Gastrocnemius medialis (tissue), 4 donors: ENCODE data around the gene CRYGB. TPM values are rescaled to one million over a fixed set of nuclear protein-coding genes. Genes with fewer than 3 reads are reported as not detected.

ENCODE experiments used
- ATAC-seq, 2 donors: fragments of 150-250 bp; one replicate each; pipeline ENCODE4 v1.9.1; 2016
- DNase-seq, 2 donors: peaks; one replicate each; pipeline ENCODE4 v3.0.0-alpha.2; 2019
- H3K27ac ChIP-seq, 4 donors: fragments of 200-600 bp; sonication (generic); 1 replicate in 1 of 4; 2 replicates in 3 of 4; pipeline ENCODE4 v1.5.1; 2016 to 2018; ENCODE audit warnings: mild to moderate bottlenecking in 2 of 4, moderate library complexity in 1 of 4
- H3K27me3 ChIP-seq, 3 donors: fragments of 200-600 bp; sonication (generic) in 2 of 3; 1 replicate in 1 of 3; 2 replicates in 2 of 3; pipeline versions ENCODE4 v1.5.1 to v1.6.0; 2016 to 2019; ENCODE audit warnings: mild to moderate bottlenecking in 1 of 3, moderate library complexity in 1 of 3
- H3K36me3 ChIP-seq, 2 donors: fragments of 200-600 bp; sonication (generic) in 1 of 2; one replicate each; pipeline ENCODE4 v1.5.1; 2017 to 2018
- H3K4me1 ChIP-seq, 2 donors: fragments of 200-600 bp; sonication (generic) in 1 of 2; one replicate each; pipeline ENCODE4 v1.5.1; 2016 to 2017; ENCODE audit warnings: mild to moderate bottlenecking in 2 of 2
- H3K4me3 ChIP-seq, 4 donors: fragments of 200-600 bp; sonication (generic) in 3 of 4; 1 replicate in 1 of 4; 2 replicates in 3 of 4; pipeline ENCODE4 v1.5.1; 2016 to 2019; ENCODE audit warnings: mild to moderate bottlenecking in 2 of 4
- H3K9me3 ChIP-seq, 3 donors: fragments of 200-600 bp; sonication (generic) in 2 of 3; 1 replicate in 1 of 3; 2 replicates in 2 of 3; pipeline ENCODE4 v1.5.1; 2016 to 2019
- POLR2A ChIP-seq, 2 donors: fragments of 450-650 bp; IDR thresholded peaks; one replicate each; pipeline ENCODE4 v1.6.1; 2017; ENCODE audit warnings: antibody characterized with exemption in 2 of 2, mild to moderate bottlenecking in 2 of 2, moderate library complexity in 2 of 2
- in situ Hi-C, 4 donors: fragments of 200-750 bp; cut with MboI; loops; one replicate each; pipeline versions ENCODE4 v1.15.0 to v1.8.0; 2017; ENCODE audit warnings: low sequenced_read_pairs in 4 of 4
- intact Hi-C: fragments of 100-400 bp; cut with DNase I; formaldehyde crosslinking; loops from one replicate; pipeline ENCODE4 v1.15.1; 2023; ENCODE audit warnings: low total_unique reads
- total RNA-seq, 4 donors: library from RNA; depleted of rRNA; stranded (reverse); fragments of >200 nt; gene quantifications; one replicate each; pipeline versions ENCODE4 v1.1.0 to v1.2.3, GENCODE V29; 2016
- TF ChIP-seq, protein P1 (sequence below), 5 experiments: fragments of 450-650 bp in 3 of 5; fragments of 200-600 bp in 2 of 5; sonication (generic) in 2 of 5; IDR thresholded peaks in 4 of 5; conservative IDR thresholded peaks in 1 of 5; 1 replicate in 4 of 5; 2 replicates in 1 of 5; pipeline ENCODE4 v1.5.1; 2016 to 2019; ENCODE audit warnings: antibody characterized with exemption in 5 of 5, mild to moderate bottlenecking in 3 of 5, moderate library complexity in 3 of 5

CRYGB gene
- total RNA-seq, 4 donors from 2014 or later, result not detected

DNA sequence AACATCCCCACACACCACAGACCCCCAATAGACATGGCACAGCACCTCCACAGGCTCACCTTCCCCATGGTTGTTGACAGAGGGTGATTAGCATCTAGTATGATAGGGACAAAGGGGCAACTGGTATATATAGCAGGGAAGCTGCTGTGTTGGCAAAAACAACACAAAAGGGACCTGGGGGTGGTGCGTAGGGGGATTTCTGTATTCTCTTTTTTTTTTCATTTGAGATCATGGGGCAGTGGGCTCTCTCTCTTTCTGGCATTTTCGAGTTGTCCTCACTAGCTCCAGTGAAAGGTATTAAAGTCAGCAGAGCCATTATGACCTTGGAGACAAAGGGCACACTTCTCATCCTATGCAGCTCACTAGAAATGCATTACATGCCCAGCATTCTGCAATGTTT is 17.5 kb upstream of the CRYGB start, which contains the start of gene CRYGA:
Gene CRYGA (minus strand): TSS at position 101 of the 400 bp plus-strand sequence. CDS start 33 bp downstream, at position 68.
- H3K9me3 ChIP-seq, result no peaks in the 10 kb centered on the region
- H3K27me3 ChIP-seq, result peaks cover 0 to 3% (median 0%) of the 10 kb centered on the region in 3 donors
- H3K4me3 ChIP-seq, result no peak within 1 kb of the TSS
- ATAC-seq (no peak), DNase-seq (no peak)
- in situ Hi-C loops, result no loop called here
- intact Hi-C loops, result no loop called here
- no peaks in the 10 kb centered on the region for H3K4me1 ChIP-seq
- TF ChIP-seq POLR2A (IDR thresholded peaks at IDR 0.05), result no peak
- TF ChIP-seq, protein P1, sequence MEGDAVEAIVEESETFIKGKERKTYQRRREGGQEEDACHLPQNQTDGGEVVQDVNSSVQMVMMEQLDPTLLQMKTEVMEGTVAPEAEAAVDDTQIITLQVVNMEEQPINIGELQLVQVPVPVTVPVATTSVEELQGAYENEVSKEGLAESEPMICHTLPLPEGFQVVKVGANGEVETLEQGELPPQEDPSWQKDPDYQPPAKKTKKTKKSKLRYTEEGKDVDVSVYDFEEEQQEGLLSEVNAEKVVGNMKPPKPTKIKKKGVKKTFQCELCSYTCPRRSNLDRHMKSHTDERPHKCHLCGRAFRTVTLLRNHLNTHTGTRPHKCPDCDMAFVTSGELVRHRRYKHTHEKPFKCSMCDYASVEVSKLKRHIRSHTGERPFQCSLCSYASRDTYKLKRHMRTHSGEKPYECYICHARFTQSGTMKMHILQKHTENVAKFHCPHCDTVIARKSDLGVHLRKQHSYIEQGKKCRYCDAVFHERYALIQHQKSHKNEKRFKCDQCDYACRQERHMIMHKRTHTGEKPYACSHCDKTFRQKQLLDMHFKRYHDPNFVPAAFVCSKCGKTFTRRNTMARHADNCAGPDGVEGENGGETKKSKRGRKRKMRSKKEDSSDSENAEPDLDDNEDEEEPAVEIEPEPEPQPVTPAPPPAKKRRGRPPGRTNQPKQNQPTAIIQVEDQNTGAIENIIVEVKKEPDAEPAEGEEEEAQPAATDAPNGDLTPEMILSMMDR (IDR thresholded peaks at IDR 0.05 in 4 of 5, conservative IDR thresholded peaks at IDR 0.05 in 1 of 5), result no peak
- H3K36me3 ChIP-seq, result no peaks in the 10 kb centered on the region
- H3K27ac ChIP-seq, result no peak within 1 kb of the TSS

DNA sequence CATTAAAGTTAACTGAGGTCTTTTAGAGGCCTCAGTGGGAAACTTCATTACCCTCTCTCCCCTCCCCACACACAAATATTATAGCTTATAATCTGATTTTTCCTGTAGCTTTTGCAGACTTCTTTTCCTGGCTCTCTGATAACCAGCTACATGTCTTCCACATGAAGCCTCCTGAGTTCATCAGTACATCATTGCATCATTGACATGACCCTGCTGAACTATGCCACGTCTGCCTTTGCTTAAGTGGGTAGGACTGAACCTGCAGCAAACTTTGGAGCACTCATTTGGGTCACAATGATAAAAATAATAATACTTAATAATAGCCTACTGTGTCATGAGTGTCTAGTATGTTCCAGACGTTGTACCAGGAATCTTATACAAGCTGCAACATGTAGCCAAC is 10.5 kb upstream of the CRYGB start:
- in situ Hi-C loops (no loop called here), intact Hi-C loops (no loop called here)
- Histone ChIP-seq H3K27me3 (no peaks in the 10 kb centered on the region), H3K9me3 (no peaks in the 10 kb centered on the region), H3K36me3 (no peaks in the 10 kb centered on the region), H3K4me1 (no peaks in the 10 kb centered on the region), H3K27ac (no peak overlapping the region), H3K4me3 (no peak overlapping the region)
- no peak for DNase-seq
- TF ChIP-seq, protein P1 (IDR thresholded peaks at IDR 0.05 in 4 of 5, conservative IDR thresholded peaks at IDR 0.05 in 1 of 5), result no peak
- TF ChIP-seq POLR2A (IDR thresholded peaks at IDR 0.05), result no peak
- ATAC-seq, result no peak

DNA sequence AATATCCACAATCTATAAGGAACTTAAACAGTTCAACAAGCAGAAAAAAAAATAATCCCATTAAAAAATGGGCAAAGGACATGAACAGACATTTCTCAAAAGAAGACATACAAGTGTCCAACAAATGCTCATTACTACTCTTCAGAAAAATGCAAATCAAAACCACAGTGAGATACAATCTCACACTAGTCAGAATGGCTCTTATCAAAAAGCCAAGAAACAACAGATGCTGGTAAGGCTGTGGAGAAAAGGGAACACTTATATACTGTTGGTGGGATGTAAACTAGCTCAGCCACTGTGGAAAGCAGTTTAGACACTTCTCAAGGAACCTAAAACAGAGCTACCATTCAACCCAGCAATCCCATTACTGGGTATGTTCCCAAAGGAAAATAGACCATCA is 7.2 kb upstream of the CRYGB start:
- TF ChIP-seq, protein P1 (IDR thresholded peaks at IDR 0.05 in 4 of 5, conservative IDR thresholded peaks at IDR 0.05 in 1 of 5), result no peak
- TF ChIP-seq POLR2A (IDR thresholded peaks at IDR 0.05), result no peak
- Histone ChIP-seq H3K4me1 (no peaks in the 10 kb centered on the region), H3K27ac (no peak overlapping the region), H3K36me3 (no peaks in the 10 kb centered on the region), H3K4me3 (no peak overlapping the region), H3K27me3 (no peaks in the 10 kb centered on the region), H3K9me3 (no peaks in the 10 kb centered on the region)
- in situ Hi-C loops, result no loop called here
- no peak for DNase-seq
- intact Hi-C loops, result no loop called here
- no peak for ATAC-seq

DNA sequence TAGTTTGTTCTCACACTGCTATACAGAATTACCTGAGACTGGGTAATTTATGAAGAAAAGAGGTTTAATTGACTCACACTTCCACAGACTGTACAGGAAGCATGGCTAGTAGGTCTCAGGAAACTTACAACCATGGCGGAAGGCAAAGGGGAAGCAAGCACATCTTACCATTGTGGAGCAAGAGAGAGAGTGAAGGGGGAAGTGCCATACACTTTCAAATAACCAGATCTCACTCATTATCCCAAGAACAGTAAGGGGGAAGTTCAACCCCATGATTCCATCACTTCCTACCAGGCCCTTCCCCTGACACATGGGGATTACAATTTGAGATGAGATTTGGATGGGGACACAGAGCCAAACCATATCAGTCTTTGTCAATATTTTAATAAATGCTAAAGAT is 5.0 kb upstream of the CRYGB start:
- ATAC-seq, result no peak
- intact Hi-C loops (no loop called here), in situ Hi-C loops (no loop called here)
- H3K36me3 ChIP-seq, result no peaks in the 10 kb centered on the region
- H3K9me3 ChIP-seq, result no peaks in the 10 kb centered on the region
- no peaks in the 10 kb centered on the region for H3K27me3 ChIP-seq
- H3K4me1 ChIP-seq, result no peaks in the 10 kb centered on the region
- DNase-seq, result no peak
- H3K27ac ChIP-seq, result no peak overlapping the region
- TF ChIP-seq, protein P1 (IDR thresholded peaks at IDR 0.05 in 4 of 5, conservative IDR thresholded peaks at IDR 0.05 in 1 of 5), result no peak
- TF ChIP-seq POLR2A (IDR thresholded peaks at IDR 0.05), result no peak
- H3K4me3 ChIP-seq, result no peak overlapping the region

DNA sequence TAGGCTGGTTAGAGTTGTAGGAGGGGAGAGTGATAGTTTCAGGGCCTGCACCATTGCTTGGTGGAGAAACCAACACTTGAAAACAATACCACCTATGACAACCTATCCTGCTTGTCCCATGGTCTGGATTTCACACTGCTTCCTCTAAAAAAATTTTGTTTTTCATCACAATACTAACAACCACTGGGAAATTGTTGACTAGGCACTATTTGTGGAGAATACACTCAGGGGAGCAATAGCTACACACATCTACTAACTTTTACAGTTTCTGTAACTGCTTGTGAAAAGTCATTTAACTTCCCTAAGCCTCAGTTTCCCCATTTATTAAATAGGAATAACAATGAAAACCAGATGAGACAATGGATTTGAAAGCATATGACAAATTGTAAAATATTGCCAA is 4.1 kb upstream of the CRYGB start:
- Histone ChIP-seq H3K9me3 (no peaks in the 10 kb centered on the region), H3K4me1 (no peaks in the 10 kb centered on the region), H3K27me3 (no peaks in the 10 kb centered on the region), H3K4me3 (no peak overlapping the region), H3K36me3 (no peaks in the 10 kb centered on the region), H3K27ac (no peak overlapping the region)
- no peak for ATAC-seq
- in situ Hi-C loops (no loop called here), intact Hi-C loops (no loop called here)
- TF ChIP-seq, protein P1 (IDR thresholded peaks at IDR 0.05 in 4 of 5, conservative IDR thresholded peaks at IDR 0.05 in 1 of 5), result no peak
- TF ChIP-seq POLR2A (IDR thresholded peaks at IDR 0.05), result no peak
- DNase-seq, result no peak
